SJSA1 (cell line): ENCODE data around the gene MYH16. TPM values are rescaled to one million over a fixed set of nuclear protein-coding genes. Genes with fewer than 3 reads are reported as not detected.
A peak's percentile ranks its signal among the peaks of the same experiment; 100 is the strongest.
"Not testable (repeated sequence)": the region's sequence is repeated elsewhere in the genome, so short reads cannot be mapped to it uniquely, and the experiment has no call there.

Source experiments
- DNase-seq, 2 experiments: peaks; one replicate each; pipeline ENCODE4 v3.0.0-alpha.2; 2015 to 2020; ENCODE audit warnings: low spot score in 2 of 2, low read depth in 1 of 2
- H3K27ac ChIP-seq: fragments of 250-450 bp; sonication (Bioruptor Pico); 2 replicates; pipeline ENCODE4 v1.5.1; 2020; ENCODE audit warnings: mild to moderate bottlenecking, moderate library complexity
- H3K27me3 ChIP-seq: fragments of 250-450 bp; sonication (Bioruptor Pico); replicated peaks from 2 replicates; pipeline ENCODE4 v1.5.1; 2020; ENCODE audit warnings: mild to moderate bottlenecking, moderate library complexity
- H3K36me3 ChIP-seq: fragments of 250-450 bp; sonication (Bioruptor Pico); 2 replicates; pipeline ENCODE4 v1.5.1; 2020; ENCODE audit warnings: mild to moderate bottlenecking
- H3K4me1 ChIP-seq: fragments of 250-450 bp; sonication (Bioruptor Pico); replicated peaks from 2 replicates; pipeline ENCODE4 v1.6.1; 2021; ENCODE audit warnings: mild to moderate bottlenecking
- H3K4me3 ChIP-seq: fragments of 250-450 bp; sonication (Bioruptor Pico); 2 replicates; pipeline ENCODE4 v1.5.1; 2020; ENCODE audit warnings: mild to moderate bottlenecking
- H3K9me3 ChIP-seq: fragments of 250-450 bp; sonication (Bioruptor Pico); replicated peaks from 2 replicates; pipeline ENCODE4 v1.5.1; 2020; ENCODE audit warnings: mild to moderate bottlenecking
- total RNA-seq: library from RNA; depleted of rRNA; stranded (reverse); fragments of >200 nt; shearing (Covaris generic); gene quantifications from 2 replicates; pipeline ENCODE4 v1.2.3, GENCODE V29; 2014; rRNA removed

The MYH16 gene
- 0.41 TPM in 1 of 2 replicates, not detected in the other for total RNA-seq

- Histone ChIP-seq H3K9me3 (no peaks in the 10 kb centered on the region), H3K36me3 (no peaks in the 10 kb centered on the region), H3K4me1 (peaks cover 11% of the 10 kb centered on the region), H3K27ac (no peak within 1 kb of the TSS), H3K4me3 (no peak within 1 kb of the TSS), H3K27me3 (no peaks in the 10 kb centered on the region)
- DNase-seq, result no peak
Observed at GRCh38 chr7:99272476-99273045, at the start of gene MYH16. MYH16 (plus strand) TSS chr7:99272839.

- H3K27me3 ChIP-seq, H3K36me3 ChIP-seq, H3K27ac ChIP-seq, H3K9me3 ChIP-seq, H3K4me3 ChIP-seq: not testable (repeated sequence)
- peak in 1 of 2 experiments; percentile 35 for DNase-seq
- peaks cover 20% of the 10 kb centered on the region; the same call in 1 of the 2 replicates for H3K4me1 ChIP-seq
Observed at GRCh38 chr7:99224263-99224898, 48.3 kb upstream of the MYH16 start.

- no peak overlapping the region for H3K27ac ChIP-seq
- no peak overlapping the region for H3K4me3 ChIP-seq
- H3K27me3 ChIP-seq, result no peaks in the 10 kb centered on the region
- no peaks in the 10 kb centered on the region for H3K36me3 ChIP-seq
- H3K4me1 ChIP-seq, result peaks cover 20% of the 10 kb centered on the region; the same call in 1 of the 2 replicates
- no peaks in the 10 kb centered on the region for H3K9me3 ChIP-seq
- no peak for DNase-seq
Observed at GRCh38 chr7:99224899-99225265, 47.8 kb upstream of the MYH16 start.

- Histone ChIP-seq H3K27me3 (no peaks in the 10 kb centered on the region), H3K9me3 (no peaks in the 10 kb centered on the region), H3K27ac (no peak overlapping the region), H3K4me1 (peaks cover 16% of the 10 kb centered on the region; the same call in 1 of the 2 replicates), H3K4me3 (no peak overlapping the region), H3K36me3 (no peaks in the 10 kb centered on the region)
- DNase-seq, result no peak
Observed at GRCh38 chr7:99229234-99229633, 43.4 kb upstream of the MYH16 start.

GRCh38 chr7:99232082-99232770, 40.4 kb upstream of the MYH16 start:
- Histone ChIP-seq H3K4me1 (no peaks in the 10 kb centered on the region), H3K27me3 (no peaks in the 10 kb centered on the region), H3K36me3 (no peaks in the 10 kb centered on the region), H3K4me3 (no peak overlapping the region), H3K27ac (no peak overlapping the region), H3K9me3 (no peaks in the 10 kb centered on the region)
- no peak for DNase-seq

- H3K4me1 ChIP-seq, H3K4me3 ChIP-seq, H3K36me3 ChIP-seq, H3K9me3 ChIP-seq, H3K27ac ChIP-seq, H3K27me3 ChIP-seq, DNase-seq: not testable (repeated sequence)
Observed at GRCh38 chr7:99232955-99233354, 39.7 kb upstream of the MYH16 start.

- Histone ChIP-seq H3K27ac (no peak overlapping the region), H3K9me3 (no peaks in the 10 kb centered on the region), H3K4me3 (no peak overlapping the region), H3K27me3 (0 out of 2 replicates have a peak, but pooled peaks cover 7% of the 10 kb centered on the region), H3K36me3 (no peaks in the 10 kb centered on the region), H3K4me1 (no peaks in the 10 kb centered on the region)
- no peak for DNase-seq
Observed at GRCh38 chr7:99234185-99234584, 38.5 kb upstream of the MYH16 start.

GRCh38 chr7:99235925-99236324, 36.7 kb upstream of the MYH16 start:
- Histone ChIP-seq H3K9me3 (no peaks in the 10 kb centered on the region), H3K4me3 (no peak overlapping the region)
- DNase-seq, result no peak

GRCh38 chr7:99237876-99238275, 34.8 kb upstream of the MYH16 start:
- not testable (repeated sequence) for H3K4me1 ChIP-seq, H3K27me3 ChIP-seq, H3K9me3 ChIP-seq, DNase-seq, H3K27ac ChIP-seq, H3K4me3 ChIP-seq, H3K36me3 ChIP-seq

More at GRCh38 chr7:99235925-99236324, 36.7 kb upstream of the MYH16 start:
- no peak overlapping the region for H3K27ac ChIP-seq
- no peaks in the 10 kb centered on the region for H3K4me1 ChIP-seq
- 0 out of 2 replicates have a peak, but pooled peaks cover 7% of the 10 kb centered on the region for H3K27me3 ChIP-seq
- no peaks in the 10 kb centered on the region for H3K36me3 ChIP-seq

GRCh38 chr7:99238558-99239341, 33.9 kb upstream of the MYH16 start:
- Histone ChIP-seq H3K4me1 (no peaks in the 10 kb centered on the region), H3K27me3 (0 out of 2 replicates have a peak, but pooled peaks cover 7% of the 10 kb centered on the region), H3K9me3 (no peaks in the 10 kb centered on the region), H3K4me3 (no peak overlapping the region), H3K36me3 (no peaks in the 10 kb centered on the region), H3K27ac (no peak overlapping the region)
- no peak for DNase-seq

GRCh38 chr7:99242682-99243081, 30.0 kb upstream of the MYH16 start:
- no peaks in the 10 kb centered on the region for H3K36me3 ChIP-seq
- H3K27me3 ChIP-seq, result 0 out of 2 replicates have a peak, but pooled peaks cover 7% of the 10 kb centered on the region
- DNase-seq, result no peak
- H3K27ac ChIP-seq, result no peak overlapping the region
- H3K4me1 ChIP-seq, result peaks cover 9% of the 10 kb centered on the region
- no peaks in the 10 kb centered on the region for H3K9me3 ChIP-seq
- no peak overlapping the region for H3K4me3 ChIP-seq

- peaks cover 9% of the 10 kb centered on the region for H3K4me1 ChIP-seq
- H3K27ac ChIP-seq, result no peak overlapping the region
- DNase-seq, result no peak
- H3K4me3 ChIP-seq, result no peak overlapping the region
- no peaks in the 10 kb centered on the region for H3K36me3 ChIP-seq
- no peaks in the 10 kb centered on the region for H3K9me3 ChIP-seq
- 0 out of 2 replicates have a peak, but pooled peaks cover 1% of the 10 kb centered on the region for H3K27me3 ChIP-seq
Observed at GRCh38 chr7:99243751-99244337, 28.8 kb upstream of the MYH16 start.

GRCh38 chr7:99244939-99245338, 27.7 kb upstream of the MYH16 start:
- no peak for DNase-seq
- Histone ChIP-seq H3K4me1 (peaks cover 9% of the 10 kb centered on the region), H3K9me3 (no peaks in the 10 kb centered on the region), H3K36me3 (no peaks in the 10 kb centered on the region), H3K4me3 (no peak overlapping the region), H3K27ac (no peak overlapping the region), H3K27me3 (no peaks in the 10 kb centered on the region)
